ENCODE measurements around the gene LMTK3. TPM values are rescaled to one million over a fixed set of nuclear protein-coding genes. Genes with fewer than 3 reads are reported as not detected.

Gene LMTK3, protein sequence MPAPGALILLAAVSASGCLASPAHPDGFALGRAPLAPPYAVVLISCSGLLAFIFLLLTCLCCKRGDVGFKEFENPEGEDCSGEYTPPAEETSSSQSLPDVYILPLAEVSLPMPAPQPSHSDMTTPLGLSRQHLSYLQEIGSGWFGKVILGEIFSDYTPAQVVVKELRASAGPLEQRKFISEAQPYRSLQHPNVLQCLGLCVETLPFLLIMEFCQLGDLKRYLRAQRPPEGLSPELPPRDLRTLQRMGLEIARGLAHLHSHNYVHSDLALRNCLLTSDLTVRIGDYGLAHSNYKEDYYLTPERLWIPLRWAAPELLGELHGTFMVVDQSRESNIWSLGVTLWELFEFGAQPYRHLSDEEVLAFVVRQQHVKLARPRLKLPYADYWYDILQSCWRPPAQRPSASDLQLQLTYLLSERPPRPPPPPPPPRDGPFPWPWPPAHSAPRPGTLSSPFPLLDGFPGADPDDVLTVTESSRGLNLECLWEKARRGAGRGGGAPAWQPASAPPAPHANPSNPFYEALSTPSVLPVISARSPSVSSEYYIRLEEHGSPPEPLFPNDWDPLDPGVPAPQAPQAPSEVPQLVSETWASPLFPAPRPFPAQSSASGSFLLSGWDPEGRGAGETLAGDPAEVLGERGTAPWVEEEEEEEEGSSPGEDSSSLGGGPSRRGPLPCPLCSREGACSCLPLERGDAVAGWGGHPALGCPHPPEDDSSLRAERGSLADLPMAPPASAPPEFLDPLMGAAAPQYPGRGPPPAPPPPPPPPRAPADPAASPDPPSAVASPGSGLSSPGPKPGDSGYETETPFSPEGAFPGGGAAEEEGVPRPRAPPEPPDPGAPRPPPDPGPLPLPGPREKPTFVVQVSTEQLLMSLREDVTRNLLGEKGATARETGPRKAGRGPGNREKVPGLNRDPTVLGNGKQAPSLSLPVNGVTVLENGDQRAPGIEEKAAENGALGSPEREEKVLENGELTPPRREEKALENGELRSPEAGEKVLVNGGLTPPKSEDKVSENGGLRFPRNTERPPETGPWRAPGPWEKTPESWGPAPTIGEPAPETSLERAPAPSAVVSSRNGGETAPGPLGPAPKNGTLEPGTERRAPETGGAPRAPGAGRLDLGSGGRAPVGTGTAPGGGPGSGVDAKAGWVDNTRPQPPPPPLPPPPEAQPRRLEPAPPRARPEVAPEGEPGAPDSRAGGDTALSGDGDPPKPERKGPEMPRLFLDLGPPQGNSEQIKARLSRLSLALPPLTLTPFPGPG (N-terminal part only)
- 5.8 and 7.5 TPM in 2 replicates for total RNA-seq

DNA sequence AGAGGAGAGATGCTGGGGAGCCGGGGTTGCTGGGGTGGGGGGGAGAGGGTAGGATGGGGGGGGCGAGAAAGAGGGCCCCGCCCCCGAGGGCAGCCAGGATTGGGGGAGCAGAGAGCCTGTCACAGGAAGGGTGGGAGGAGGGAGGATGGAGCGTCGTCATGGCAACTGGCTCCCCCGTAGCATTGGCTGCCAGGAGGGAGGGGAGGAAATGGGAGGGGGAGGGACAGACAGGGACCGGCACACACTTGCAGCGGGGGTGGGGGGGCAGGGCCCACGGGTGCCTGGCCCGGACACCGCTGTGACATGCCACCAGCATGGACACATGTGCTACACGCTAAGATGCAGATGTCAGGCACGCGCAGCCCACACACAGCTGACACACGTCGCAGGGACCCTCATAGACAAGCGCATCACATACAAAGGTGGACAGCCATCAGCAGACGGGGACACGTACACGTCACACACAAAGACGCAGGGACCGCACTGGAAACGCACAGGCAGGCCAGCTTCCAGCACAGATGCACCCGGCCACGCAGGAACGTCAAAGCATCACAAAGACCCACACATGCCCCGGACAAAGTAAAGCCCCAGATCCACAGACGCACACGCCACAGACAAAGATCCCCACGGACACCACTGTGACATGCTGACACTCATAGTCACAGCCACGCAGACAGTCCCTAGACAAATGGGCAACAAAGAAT, at the start of gene LMTK3:
LMTK3 (minus strand) TSS at position 36 of the 704 bp plus-strand sequence. CDS start 259 bp downstream, outside the sequence.

DNA sequence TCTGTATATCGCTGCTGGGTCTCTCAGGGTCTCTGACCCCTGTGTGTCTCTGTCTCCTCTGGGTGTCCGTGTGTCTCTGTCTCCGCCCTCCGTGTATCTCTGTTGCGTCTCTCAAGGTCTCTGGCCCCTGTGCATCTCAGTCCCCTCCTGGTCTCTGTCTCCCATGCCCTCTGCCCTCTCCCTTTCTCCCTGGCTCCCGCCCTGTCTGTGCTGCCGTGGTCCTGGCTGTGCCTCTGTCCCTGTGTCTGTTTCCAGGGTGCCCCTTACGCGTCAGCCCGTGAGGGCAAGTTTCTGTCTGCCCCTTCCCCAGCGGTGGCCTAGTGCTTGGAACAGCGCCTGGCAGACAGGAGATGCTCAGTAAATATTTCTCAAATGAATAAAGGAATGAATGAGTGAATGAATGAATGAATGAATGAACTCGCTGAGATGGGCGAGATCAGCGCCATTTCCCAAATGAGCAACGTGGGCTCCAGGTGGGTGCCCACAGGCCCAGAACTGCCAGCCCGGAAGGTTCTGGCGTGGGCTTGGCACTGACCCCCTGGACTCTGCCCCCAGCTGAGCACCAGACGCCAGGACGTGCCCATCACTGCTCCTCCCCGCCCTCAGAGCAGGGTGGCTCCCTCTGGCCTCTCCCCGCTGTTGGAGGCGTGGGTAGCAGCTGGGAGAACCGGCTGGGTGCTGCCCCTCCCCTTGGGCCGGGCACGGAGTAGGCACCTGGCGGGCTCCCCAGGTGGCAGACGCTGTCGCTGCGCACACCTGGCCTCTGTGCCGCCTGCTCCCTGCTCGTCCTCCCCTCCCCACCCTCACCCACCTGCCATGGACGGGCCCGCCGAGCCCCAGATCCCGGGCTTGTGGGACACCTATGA, 40.0 kb upstream of the LMTK3 start, which contains the start of gene SULT2B1:
SULT2B1 (plus strand) TSS at position 736 of the 866 bp plus-strand sequence; CDS start at position 817, 81 bp downstream.

DNA sequence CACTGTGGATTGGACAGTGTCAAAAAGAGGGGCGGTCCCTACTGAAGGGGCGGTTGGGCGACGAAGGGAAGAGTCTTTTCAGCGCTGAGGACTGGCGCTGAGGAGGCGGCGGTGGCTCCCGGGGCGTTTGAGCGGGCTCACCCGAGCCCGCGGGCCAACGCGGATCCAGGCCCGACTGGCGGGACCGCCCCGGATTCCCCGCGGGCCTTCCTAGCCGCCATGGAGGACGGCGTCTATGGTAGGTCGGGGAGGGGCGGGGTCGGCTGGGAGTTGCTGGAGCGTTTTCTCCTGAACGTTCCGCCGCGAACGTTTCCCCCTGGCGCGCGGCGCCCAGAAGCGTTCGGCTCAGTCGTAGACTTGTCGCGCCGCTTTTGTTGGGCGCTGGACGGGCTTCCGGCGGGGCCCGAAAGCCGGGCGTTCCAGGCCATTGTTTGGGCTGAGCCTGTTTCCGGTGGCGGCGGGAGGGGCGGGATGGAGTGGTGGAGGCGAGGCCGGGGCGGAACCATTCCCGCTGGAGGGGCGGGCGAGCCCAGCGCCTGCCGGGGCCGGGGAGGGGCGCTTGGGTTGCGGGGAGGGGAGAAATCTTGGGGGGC, 42.2 kb downstream of the LMTK3 start, which contains the start of gene CYTH2:
CYTH2 (plus strand) TSS at position 81 of the 593 bp plus-strand sequence; CDS start at position 220, 139 bp downstream.

DNA sequence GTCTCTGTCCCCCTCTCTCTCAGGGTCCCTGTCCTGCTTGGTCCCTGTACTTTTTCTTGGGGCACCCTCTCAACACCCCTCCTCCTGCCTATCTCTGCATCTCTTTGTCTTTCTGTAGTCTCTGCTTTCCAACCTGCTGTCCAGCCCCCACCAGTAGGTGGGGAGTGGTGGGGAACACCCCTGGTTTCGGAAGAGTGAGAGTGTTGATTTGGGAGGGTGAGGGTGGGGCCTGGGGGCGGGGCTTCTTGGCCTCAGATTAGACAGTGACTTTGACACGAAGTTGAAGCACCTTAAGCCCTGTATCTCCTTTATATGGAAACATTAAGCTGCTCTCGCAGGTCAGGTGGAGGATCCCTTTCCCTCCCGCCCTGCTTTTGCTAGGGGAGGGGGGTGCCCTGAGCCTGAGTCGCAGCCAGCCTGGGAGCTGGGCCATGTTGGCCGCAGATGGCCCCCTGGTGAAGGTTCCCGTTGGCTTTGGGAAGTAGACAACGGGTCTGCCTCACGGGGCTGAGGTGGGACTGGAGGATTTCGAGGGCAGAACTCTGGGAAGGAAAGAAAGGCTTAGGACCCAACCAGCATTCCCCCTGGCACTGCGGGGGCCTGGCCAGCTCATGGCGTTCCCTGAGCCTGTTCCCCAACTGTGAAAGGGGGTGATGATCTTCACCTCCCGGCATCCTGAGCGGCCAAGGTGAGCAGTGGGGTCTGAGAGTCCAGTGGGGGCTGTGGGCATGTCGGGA, 56.3 kb downstream of the LMTK3 start, which contains the start of gene KCNJ14:
KCNJ14 (plus strand) TSS at position 404 of the 737 bp plus-strand sequence. CDS start 6,151 bp downstream, outside the sequence.

DNA sequence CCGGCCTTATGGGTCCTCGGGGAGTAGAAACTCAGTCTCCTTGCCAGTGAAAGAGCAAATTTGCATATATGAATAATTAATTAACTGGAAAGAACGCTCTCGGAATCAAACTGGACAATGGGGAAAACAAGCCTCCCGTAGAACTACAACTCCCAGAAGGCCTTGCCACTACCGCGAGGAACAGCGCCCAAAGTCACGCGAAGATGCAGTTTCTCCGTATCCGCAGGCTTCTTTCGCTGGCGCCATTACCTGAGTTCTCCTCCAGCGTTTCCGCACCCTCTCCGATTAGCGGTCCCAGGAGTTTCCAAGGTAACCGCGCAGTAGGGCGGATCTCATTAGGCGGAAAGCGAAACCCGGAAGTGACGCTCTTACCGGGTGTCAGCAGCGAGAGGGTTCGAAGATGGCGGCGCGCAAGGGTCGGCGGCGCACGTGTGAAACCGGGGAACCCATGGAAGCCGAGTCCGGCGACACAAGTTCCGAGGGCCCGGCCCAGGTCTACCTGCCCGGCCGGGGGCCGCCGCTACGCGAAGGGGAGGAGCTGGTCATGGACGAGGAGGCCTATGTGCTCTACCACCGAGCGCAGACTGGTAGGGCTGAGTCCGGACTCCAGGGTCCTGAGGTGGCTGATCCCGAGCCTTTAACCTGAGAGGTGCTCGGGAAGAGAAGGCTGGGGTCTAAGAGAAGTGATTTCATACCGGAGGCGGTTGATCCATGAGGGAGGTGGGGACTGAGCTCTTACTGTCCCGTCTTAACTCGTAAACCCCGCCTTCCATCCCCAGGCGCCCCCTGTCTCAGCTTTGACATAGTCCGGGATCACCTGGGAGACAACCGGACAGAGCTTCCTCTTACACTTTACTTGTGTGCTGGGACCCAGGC, 65.8 kb downstream of the LMTK3 start, which contains the start of gene GRWD1:
GRWD1 (plus strand) TSS at position 378 of the 876 bp plus-strand sequence; CDS start at position 401, 23 bp downstream.

Other genes starting within 250 kb of the LMTK3 start
- gene ZNF114, start 241.8 kb downstream of the LMTK3 start, total RNA-seq: 0.21 and 0.46 TPM in 2 replicates
- gene EMP3, start 186.3 kb downstream of the LMTK3 start, total RNA-seq: 19.0 and 30.5 TPM in 2 replicates
- gene TMEM143, start 147.9 kb downstream of the LMTK3 start, total RNA-seq: 4.7 and 5.1 TPM in 2 replicates
- not detected in 2 replicates for gene SYNGR4, start 147.5 kb downstream of the LMTK3 start, total RNA-seq
- 85.5 and 149 TPM in 2 replicates for gene KDELR1, start 120.3 kb downstream of the LMTK3 start, total RNA-seq
- gene GRIN2D, start 118.2 kb downstream of the LMTK3 start, total RNA-seq: 0.14 and 0.28 TPM in 2 replicates
- 46.8 and 50.1 TPM in 2 replicates for gene GRWD1, start 65.9 kb downstream of the LMTK3 start, total RNA-seq
- gene KCNJ14, start 56.3 kb downstream of the LMTK3 start, total RNA-seq: 0.05 and 0.42 TPM in 2 replicates
- 33.1 and 53.2 TPM in 2 replicates for gene CYTH2, start 42.5 kb downstream of the LMTK3 start, total RNA-seq
- 60.3 and 60.8 TPM in 2 replicates for gene SULT2B1, start 40.3 kb upstream of the LMTK3 start, total RNA-seq
- not detected in 2 replicates for gene SPACA4, start 94.9 kb upstream of the LMTK3 start, total RNA-seq
- gene FAM83E, start 103.2 kb upstream of the LMTK3 start, total RNA-seq: 2.0 and 6.7 TPM in 2 replicates
- gene RPL18, start 107.3 kb upstream of the LMTK3 start, total RNA-seq: 2,904 and 4,070 TPM in 2 replicates
- gene SPHK2, start 107.7 kb upstream of the LMTK3 start, total RNA-seq: 13.8 and 15.9 TPM in 2 replicates
- gene DBP, start 125.5 kb upstream of the LMTK3 start, total RNA-seq: 9.7 TPM in 2 replicates
- 2.1 and 2.4 TPM in 2 replicates for gene CA11, start 134.4 kb upstream of the LMTK3 start, total RNA-seq
- not detected in 2 replicates for gene NTN5, start 161.2 kb upstream of the LMTK3 start, total RNA-seq
- gene FUT2, start 184.1 kb upstream of the LMTK3 start, total RNA-seq: 10.4 and 10.5 TPM in 2 replicates
- 0.85 and 0.88 TPM in 2 replicates for gene MAMSTR, start 207.9 kb upstream of the LMTK3 start, total RNA-seq
- 3.0 and 4.8 TPM in 2 replicates for gene RASIP1, start 228.8 kb upstream of the LMTK3 start, total RNA-seq
- gene IZUMO1, start 235.1 kb upstream of the LMTK3 start, total RNA-seq: 0.28 TPM in 1 of 2 replicates, not detected in the other
- gene FUT1, start 240.8 kb upstream of the LMTK3 start, total RNA-seq: 8.0 and 8.2 TPM in 2 replicates
- gene FGF21, start 243.7 kb upstream of the LMTK3 start, total RNA-seq: not detected in 2 replicates